Smooth muscle cell (in vitro differentiated cells): ENCODE measurements around the gene TRMT61A. TPM values are rescaled to one million over a fixed set of nuclear protein-coding genes. Genes with fewer than 3 reads are reported as not detected.
A peak's percentile ranks its signal among the peaks of the same experiment; 100 is the strongest.

Experiments used
- DNase-seq: peaks from one replicate; lab custom pipeline; 2025; ENCODE audit not compliant: unreplicated experiment; lab: John Stamatoyannopoulos, UW
- H2AFZ ChIP-seq: fragments of 200-600 bp; sonication (generic); 2 replicates; pipeline ENCODE4 v1.6.0; 2016; ENCODE audit warnings: antibody characterized with exemption, low read depth, mild to moderate bottlenecking
- H3F3A ChIP-seq: fragments of 200-600 bp; sonication (generic); 2 replicates; pipeline ENCODE4 v1.6.0; 2017; ENCODE audit warnings: antibody characterized with exemption, low read depth
- H3K27ac ChIP-seq: fragments of 200-600 bp; sonication (generic); 2 replicates; pipeline ENCODE4 v1.5.1; 2016; ENCODE audit warnings: low read depth, mild to moderate bottlenecking
- H3K27me3 ChIP-seq: fragments of 200-600 bp; sonication (generic); 2 replicates; pipeline ENCODE4 v1.6.1; 2016; ENCODE audit warnings: low read depth, mild to moderate bottlenecking
- H3K36me3 ChIP-seq: fragments of 200-600 bp; sonication (generic); 2 replicates; pipeline ENCODE4 v1.5.1; 2016; ENCODE audit warnings: low read depth
- H3K4me1 ChIP-seq: fragments of 200-600 bp; sonication (generic); 2 replicates; pipeline ENCODE4 v1.5.1; 2016; ENCODE audit warnings: low read depth
- H3K4me2 ChIP-seq: fragments of 200-600 bp; sonication (generic); 2 replicates; pipeline ENCODE4 v1.6.0; 2016; ENCODE audit warnings: mild to moderate bottlenecking
- H3K4me3 ChIP-seq: fragments of 200-600 bp; sonication (generic); 2 replicates; pipeline ENCODE4 v1.5.1; 2016; ENCODE audit warnings: mild to moderate bottlenecking
- H3K79me2 ChIP-seq: fragments of 200-600 bp; sonication (generic); 2 replicates; pipeline ENCODE4 v1.6.0; 2016; ENCODE audit warnings: low read depth, mild to moderate bottlenecking
- H3K9ac ChIP-seq: fragments of 200-600 bp; sonication (generic); 2 replicates; pipeline ENCODE4 v1.6.0; 2016; ENCODE audit warnings: low read depth
- H3K9me3 ChIP-seq: fragments of 200-600 bp; sonication (generic); replicated peaks from 2 replicates; pipeline ENCODE4 v1.5.1; 2016; ENCODE audit warnings: low read depth
- H4K20me1 ChIP-seq: fragments of 200-600 bp; sonication (generic); 2 replicates; pipeline ENCODE4 v1.6.0; 2016; ENCODE audit warnings: low read depth
- WGBS: methylation state at CpG from one replicate; pipeline ENCODE4 v1.1.7; 2016; ENCODE audit warnings: low lambda C conversion rate; 5-methylcytosine and 5-hydroxymethylcytosine counted together
- polyA plus RNA-seq: library from polyadenylated mRNA; unstranded; fragments of >200 nt; fragmentation: Nextera tagmentation; extraction: Ambion mirVana; gene quantifications from 2 replicates; pipeline ENCODE4 v1.2.1, GENCODE V29; 2016
- total RNA-seq: library from RNA; depleted of rRNA; stranded (reverse); fragments of >200 nt; gene quantifications from 2 replicates; pipeline ENCODE4 v1.2.3, GENCODE V29; 2014
- TF ChIP-seq, protein P1 (sequence below): fragments of 200-600 bp; sonication (generic); IDR thresholded peaks from 2 replicates; pipeline ENCODE4 v1.5.1; 2017; ENCODE audit warnings: borderline replicate concordance, mild to moderate bottlenecking, antibody characterized with exemption; ENCODE audit not compliant: insufficient read depth, poor library complexity, severe bottlenecking

TRMT61A gene
- total RNA-seq (2.9 and 3.7 TPM in 2 replicates), polyA plus RNA-seq (6.7 and 9.2 TPM in 2 replicates)

DNA sequence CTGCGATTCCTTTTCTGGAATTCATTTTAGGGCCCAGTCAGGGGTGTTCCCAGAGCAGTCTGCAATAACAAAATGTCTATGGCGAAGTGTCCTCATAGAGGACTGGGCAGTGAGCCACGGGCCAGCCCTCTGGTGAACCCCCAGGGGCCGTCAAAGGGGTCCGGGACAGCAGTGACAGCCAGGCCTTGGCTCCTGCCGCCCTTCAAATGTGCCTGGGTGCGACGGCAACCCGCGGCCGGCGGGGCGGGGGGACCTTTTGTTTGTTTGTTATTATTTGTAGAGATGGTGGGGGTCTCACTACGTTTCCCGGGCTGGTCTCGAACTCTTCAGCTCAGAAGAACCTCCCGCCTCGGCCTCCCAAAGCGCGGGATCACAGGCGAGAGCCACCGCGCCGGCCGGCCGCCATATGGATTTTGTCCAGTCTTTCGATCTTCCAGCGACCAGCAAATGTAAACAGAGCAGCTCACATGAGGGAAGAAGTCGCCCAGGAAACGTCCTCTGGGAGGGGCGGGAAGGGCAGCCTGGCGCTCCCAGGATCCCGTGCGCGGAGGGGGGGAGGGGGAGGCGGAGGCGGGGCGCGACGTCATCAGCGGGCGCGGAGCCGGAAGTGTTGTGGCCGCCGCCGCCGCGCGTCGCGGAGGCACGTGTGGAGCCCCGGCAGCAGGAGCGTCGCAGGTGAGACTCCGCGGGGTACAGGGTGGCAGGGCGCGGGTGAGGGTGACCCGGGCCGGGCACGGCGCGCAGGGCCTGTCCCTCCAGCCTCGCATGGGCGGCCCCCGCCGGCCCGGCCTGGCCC is at the start of gene TRMT61A:
TRMT61A (plus strand) TSS at position 610 of the 796 bp plus-strand sequence. CDS start 783 bp downstream, outside the sequence.
- peaks cover 13% of the 10 kb centered on the region for H3K79me2 ChIP-seq
- H3K4me2 ChIP-seq, result peak within 1 kb of the TSS; percentile 99
- peak within 1 kb of the TSS; percentile 64 for H3K27ac ChIP-seq
- WGBS, result 7% methylated on average over 62 of the region's 70 CpGs
- peak within 1 kb of the TSS; percentile 85 for H3K4me3 ChIP-seq
- H3K9ac ChIP-seq, result peak within 1 kb of the TSS; percentile 84
- no peaks in the 10 kb centered on the region for H3K9me3 ChIP-seq
- H3F3A ChIP-seq, result no peaks in the 10 kb centered on the region
- peaks cover 26% of the 10 kb centered on the region for H4K20me1 ChIP-seq
- TF ChIP-seq, protein P1, sequence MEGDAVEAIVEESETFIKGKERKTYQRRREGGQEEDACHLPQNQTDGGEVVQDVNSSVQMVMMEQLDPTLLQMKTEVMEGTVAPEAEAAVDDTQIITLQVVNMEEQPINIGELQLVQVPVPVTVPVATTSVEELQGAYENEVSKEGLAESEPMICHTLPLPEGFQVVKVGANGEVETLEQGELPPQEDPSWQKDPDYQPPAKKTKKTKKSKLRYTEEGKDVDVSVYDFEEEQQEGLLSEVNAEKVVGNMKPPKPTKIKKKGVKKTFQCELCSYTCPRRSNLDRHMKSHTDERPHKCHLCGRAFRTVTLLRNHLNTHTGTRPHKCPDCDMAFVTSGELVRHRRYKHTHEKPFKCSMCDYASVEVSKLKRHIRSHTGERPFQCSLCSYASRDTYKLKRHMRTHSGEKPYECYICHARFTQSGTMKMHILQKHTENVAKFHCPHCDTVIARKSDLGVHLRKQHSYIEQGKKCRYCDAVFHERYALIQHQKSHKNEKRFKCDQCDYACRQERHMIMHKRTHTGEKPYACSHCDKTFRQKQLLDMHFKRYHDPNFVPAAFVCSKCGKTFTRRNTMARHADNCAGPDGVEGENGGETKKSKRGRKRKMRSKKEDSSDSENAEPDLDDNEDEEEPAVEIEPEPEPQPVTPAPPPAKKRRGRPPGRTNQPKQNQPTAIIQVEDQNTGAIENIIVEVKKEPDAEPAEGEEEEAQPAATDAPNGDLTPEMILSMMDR, result no peak
- peaks cover 13% of the 10 kb centered on the region for H3K4me1 ChIP-seq
- peaks cover under 1% of the 10 kb centered on the region for H3K27me3 ChIP-seq
- H2AFZ ChIP-seq, result no peak within 1 kb of the TSS
- peak; percentile 81 for DNase-seq
- H3K36me3 ChIP-seq, result no peaks in the 10 kb centered on the region

DNA sequence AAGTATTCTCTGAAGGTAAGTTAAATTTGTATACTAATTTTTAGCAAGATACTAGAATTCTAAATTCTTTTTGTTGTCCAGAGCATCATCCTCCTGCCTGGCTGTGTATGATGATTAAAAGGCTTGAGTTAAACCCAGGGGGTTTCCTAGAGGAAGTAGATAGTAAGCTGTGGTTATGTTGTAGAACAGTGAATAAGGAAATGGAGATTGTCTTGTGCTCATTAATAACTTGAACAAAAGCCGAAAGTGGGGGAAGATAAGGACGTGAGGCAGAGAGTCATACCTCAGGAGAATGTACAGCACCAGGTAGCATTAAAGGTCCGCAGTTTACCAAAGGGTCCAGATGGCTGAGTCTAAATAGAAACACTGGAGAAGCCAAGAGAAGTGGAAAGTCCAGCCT is 48.4 kb upstream of the TRMT61A start:
- peaks cover 18% of the 10 kb centered on the region for H4K20me1 ChIP-seq
- no peaks in the 10 kb centered on the region for H3K79me2 ChIP-seq
- TF ChIP-seq, protein P1, result no peak
- H3F3A ChIP-seq, result no peaks in the 10 kb centered on the region
- WGBS, result 98% methylated on average over 3 of the region's 3 CpGs
- H3K4me1 ChIP-seq, result no peaks in the 10 kb centered on the region
- no peaks in the 10 kb centered on the region for H3K9me3 ChIP-seq
- no peak overlapping the region for H3K4me3 ChIP-seq
- no peaks in the 10 kb centered on the region for H3K27me3 ChIP-seq
- DNase-seq, result no peak
- no peak overlapping the region for H3K27ac ChIP-seq
- H2AFZ ChIP-seq, result no peak overlapping the region
- peaks cover 24% of the 10 kb centered on the region for H3K36me3 ChIP-seq
- H3K9ac ChIP-seq, result no peak overlapping the region
- H3K4me2 ChIP-seq, result no peak overlapping the region

DNA sequence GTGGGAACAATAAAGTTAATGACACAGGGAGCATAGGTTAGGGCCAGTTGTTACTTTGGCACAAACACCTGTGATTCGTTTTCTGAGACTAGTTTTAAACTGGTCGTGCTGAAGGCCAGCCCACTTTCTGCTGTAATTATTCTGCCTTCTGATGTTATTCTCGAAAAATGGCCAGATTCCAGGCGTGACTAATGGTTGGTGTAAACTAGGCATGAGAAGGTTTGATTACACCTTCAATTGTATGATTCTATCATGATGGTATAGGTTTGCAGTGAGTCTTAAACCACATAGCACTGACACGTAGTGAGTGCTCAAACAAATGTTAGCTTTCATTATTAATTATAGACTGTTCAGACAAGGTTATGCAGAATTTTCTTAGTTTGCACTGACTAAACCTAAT is 45.4 kb upstream of the TRMT61A start:
- Histone ChIP-seq H3K27ac (no peak overlapping the region), H3K4me3 (no peak overlapping the region), H3F3A (peaks cover 3% of the 10 kb centered on the region), H4K20me1 (peaks cover 18% of the 10 kb centered on the region), H3K27me3 (no peaks in the 10 kb centered on the region), H3K9ac (no peak overlapping the region), H3K9me3 (no peaks in the 10 kb centered on the region), H3K79me2 (no peaks in the 10 kb centered on the region), H2AFZ (no peak overlapping the region), H3K4me2 (no peak overlapping the region), H3K4me1 (peaks cover 4% of the 10 kb centered on the region), H3K36me3 (peaks cover 20% of the 10 kb centered on the region)
- no peak for DNase-seq
- TF ChIP-seq, protein P1, result no peak
- WGBS, result 88% methylated on average over 5 of the region's 5 CpGs
